Fibroblast of skin of left quadriceps (primary cell): ENCODE results near the gene ANKRD31.
"Not testable (repeated sequence)": the region's sequence is repeated elsewhere in the genome, so short reads cannot be mapped to it uniquely, and the experiment has no call there.

ENCODE experiments used
- DNase-seq, 2 experiments: peaks; one replicate each; pipeline ENCODE4 v3.0.0-alpha.2; 2013; ENCODE audit warnings: low read depth in 2 of 2

The ANKRD31 gene

DNA sequence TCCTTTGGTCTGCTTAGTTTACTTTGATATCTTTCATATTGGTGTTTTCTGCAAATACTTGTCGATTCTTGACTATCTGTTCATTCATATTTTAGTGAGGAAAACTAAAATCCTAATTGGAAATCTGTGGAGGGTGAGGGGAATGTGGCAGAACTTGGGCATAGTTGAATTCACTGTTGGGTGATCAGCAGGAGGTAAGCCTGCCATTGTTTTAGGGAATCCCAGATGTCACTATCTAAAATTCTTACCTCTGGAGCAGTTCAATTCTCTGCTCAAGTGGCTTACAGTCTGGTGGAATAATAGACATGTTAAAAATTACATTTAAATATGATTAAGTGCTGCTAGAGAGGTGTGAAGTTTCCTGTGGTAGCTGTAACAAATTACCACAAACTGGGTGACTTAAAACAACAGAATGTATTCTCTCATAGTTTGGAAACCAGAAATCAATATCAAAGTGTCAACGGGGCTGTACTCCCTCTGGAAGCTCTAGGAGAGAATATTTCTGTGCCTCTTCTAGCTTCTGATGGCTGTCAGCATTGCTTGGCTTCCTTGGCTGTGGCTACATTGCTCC lies 94.0 kb downstream of the ANKRD31 start:
- DNase-seq = no peak

- DNase-seq = no peak
These were observed 96.4 kb downstream of the ANKRD31 start for GRCh38 chr5:75140277-75140676.

GRCh38 chr5:75138689-75139088 lies 98.0 kb downstream of the ANKRD31 start:
- no peak for DNase-seq

- DNase-seq = no peak
These were observed 105.8 kb downstream of the ANKRD31 start for GRCh38 chr5:75130818-75131349.

GRCh38 chr5:75116856-75117255 lies 119.8 kb downstream of the ANKRD31 start:
- no peak for DNase-seq

GRCh38 chr5:75114311-75114710 lies 122.4 kb downstream of the ANKRD31 start:
- DNase-seq = not testable (repeated sequence)

DNA sequence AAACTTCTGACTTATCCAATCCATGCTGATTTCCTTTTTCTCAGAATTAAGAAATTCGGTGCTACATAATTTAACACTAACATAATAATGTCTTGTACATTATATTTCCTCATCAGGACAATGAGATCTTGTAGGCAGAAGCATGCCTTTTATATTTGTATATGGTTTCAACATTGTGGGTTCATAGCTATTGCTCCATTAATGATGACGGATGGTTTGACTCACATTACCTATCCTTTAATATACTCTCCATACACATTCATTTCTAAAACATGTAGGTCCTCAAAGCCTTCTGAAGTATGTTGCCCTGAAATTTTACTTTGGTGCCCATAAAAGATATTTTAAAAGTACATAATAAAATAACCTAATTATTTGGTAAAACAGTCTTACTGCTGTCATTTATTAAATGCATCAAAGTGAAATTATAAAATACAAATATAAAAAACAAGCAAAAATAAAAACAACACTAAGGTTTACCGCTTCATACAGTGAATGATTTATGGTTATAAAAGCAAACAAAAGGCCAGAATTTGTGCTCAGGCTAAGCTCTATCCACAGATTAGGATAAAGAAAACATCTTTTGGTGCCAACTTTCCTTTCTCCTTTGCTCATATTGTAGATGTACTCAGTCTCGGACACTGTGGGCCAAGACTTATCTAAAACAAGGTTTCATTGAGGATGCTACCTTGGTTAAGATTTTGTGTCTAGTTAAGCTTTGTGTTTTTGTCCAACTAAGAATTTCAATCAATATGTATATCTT lies 123.1 kb downstream of the ANKRD31 start:
- no peak for DNase-seq

GRCh38 chr5:75108931-75109596 lies 127.6 kb downstream of the ANKRD31 start:
- no peak for DNase-seq

GRCh38 chr5:75108515-75108914 lies 128.2 kb downstream of the ANKRD31 start:
- no peak for DNase-seq

GRCh38 chr5:75095956-75096355 lies 140.7 kb downstream of the ANKRD31 start:
- not testable (repeated sequence) for DNase-seq

DNA sequence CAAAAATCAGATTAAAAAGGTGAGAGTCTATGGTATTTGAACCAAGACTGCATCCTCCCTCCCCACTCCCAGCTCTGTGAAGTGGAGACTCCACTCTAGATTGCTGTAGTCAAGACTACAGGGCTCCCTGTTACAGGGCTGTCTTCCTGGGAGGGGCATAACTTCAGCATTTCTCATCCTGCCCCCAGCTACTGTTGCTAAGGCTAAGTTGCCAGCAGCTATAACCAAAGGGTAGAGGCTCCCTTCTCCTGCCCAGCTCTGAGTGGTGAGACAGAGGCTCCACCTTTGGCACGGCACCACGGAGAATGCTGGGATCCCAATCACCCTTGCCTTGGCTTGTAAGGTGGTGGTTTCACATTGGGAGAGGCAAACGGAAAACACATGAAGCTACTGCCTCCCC lies 145.1 kb downstream of the ANKRD31 start:
- DNase-seq = no peak

- no peak for DNase-seq
These were observed 147.0 kb downstream of the ANKRD31 start for GRCh38 chr5:75089662-75090061.

- no peak for DNase-seq
These were observed 147.5 kb downstream of the ANKRD31 start for GRCh38 chr5:75089137-75089536.

DNA sequence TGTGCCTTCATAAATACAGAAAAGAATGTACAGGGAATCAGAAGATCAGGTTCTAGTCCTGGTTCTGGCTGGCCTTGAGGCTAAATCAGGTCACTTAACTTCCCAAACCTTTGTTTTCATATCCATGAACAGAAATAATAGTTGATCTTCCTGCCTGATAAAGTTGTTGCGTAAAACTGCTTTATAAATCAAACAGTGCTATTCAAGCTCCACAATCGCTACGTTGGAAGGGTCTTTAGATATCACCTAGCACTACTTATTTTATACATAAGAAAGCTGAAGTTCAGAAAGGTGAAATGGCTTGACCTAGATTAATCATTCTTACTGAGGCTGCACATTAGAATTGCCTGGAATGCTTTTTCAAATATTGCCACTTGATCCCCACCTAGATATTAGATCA lies 148.0 kb downstream of the ANKRD31 start:
- no peak for DNase-seq

DNA sequence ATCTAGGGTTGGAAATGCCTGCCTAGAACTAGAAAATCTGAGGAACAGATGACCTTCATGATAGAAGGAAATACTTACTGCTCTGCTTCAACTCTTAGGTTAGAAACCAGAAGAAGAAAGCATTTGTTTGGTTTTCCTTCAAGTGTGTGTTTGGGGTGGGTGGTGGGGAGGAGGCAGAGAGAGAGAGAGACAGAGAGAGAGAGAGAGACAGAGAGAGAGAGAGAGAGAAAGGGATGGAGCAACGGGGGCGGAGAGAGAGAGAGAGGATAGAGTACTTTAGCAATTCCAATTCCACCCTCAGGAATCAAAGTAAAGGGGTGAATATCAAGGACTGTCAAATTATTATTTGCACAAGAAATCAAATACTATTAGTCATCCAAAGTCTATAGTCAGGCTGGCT lies 155.2 kb downstream of the ANKRD31 start:
- no peak for DNase-seq

GRCh38 chr5:75079346-75079745 lies 157.3 kb downstream of the ANKRD31 start:
- not testable (repeated sequence) for DNase-seq

DNA sequence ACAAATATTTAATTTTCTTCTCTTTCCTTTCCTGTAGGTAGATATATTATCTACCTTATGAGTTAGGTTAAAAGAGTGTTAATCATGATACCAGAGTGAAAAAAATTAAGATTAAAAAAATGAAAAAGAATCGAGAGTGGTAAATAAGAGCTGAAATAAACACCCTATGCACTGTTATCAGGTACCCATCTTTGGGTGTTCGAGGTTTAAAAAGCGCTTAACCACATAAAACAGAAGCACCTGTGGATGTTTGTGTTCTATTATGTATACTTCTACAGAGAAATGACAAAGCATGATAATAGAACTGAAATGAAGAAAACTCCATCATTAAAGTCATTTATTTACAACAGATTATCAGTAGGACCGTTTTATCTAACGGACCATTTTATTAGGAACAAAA lies 158.7 kb downstream of the ANKRD31 start:
- DNase-seq = no peak

DNA sequence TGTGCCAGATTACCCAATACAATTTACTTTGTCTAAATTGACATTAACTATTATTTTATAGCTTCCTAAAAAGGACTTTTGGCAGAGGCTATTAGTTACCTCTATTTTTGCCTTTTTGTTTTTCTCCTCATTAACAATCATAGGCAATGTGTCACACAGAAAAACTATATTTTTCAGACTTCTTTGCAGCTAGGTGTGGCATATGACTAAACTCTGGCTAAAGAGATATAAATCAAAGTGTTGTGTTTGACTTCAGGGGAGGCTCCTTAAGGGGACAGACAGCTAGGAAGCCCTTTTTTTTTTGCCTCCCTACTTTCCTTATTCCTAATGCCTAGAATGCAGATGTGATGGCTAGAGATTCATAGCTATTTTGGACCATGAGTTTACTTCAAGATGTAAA lies 164.6 kb downstream of the ANKRD31 start:
- no peak for DNase-seq

- no peak for DNase-seq
These were observed 165.6 kb downstream of the ANKRD31 start for GRCh38 chr5:75071100-75071499.

DNA sequence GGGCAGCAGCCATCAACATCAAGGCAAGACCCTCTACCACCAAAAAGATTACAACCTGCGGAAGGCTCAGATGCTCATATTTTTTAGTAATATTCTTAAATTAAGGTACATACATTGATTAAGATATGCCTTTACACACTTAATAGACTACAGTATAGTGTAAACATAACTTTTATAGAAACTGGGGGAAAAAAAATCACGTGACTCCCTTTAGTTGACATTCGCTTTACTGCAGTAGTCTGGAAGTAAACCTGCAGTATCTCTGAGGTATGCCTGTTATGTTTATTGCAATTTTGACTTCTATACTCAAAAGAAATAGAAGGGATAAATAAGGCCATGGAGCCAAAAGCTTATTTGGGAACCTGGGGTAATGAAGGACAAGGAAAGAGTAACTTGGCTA lies 169.2 kb downstream of the ANKRD31 start:
- DNase-seq = no peak

- no peak for DNase-seq
These were observed 173.7 kb downstream of the ANKRD31 start for GRCh38 chr5:75062925-75063531.

DNA sequence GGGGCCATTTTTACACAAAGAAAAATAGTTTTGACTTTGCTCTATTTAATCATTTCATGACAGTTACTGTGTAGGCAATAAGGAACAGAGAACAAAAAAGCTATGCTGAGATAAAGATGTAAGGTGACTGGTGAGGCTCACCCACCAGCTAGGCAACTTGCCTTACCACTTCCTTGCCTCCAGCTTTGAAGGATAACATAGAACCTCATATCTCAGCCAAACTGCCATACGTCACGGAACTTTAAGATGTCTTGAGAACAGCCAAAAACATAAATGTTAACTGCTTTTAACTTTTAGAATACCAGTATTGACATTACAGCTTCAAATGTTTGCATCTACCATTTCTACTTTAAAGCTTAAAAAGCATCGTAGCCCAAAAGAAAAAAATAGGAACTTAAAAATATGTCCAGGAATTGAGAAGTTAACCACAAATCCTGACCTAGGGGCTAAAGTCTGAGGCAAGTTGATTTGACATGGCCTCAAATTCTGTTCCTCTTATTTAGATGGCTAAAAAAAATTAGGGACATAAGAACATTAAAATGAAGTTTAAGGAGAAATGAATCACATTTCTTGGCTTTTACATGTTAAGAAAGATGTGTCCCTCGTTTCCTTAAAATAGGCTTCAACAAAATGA lies 176.6 kb downstream of the ANKRD31 start:
- DNase-seq = no peak
